Cardiac fibroblast (primary cell): ENCODE data around the gene UBTD1.
A peak's percentile ranks its signal among the peaks of the same experiment; 100 is the strongest.

Experiments used
- DNase-seq, 2 donors: peaks; one replicate each; pipeline versions ENCODE4 v3.0.0 to v3.0.0-alpha.2; 2010; ENCODE audit warnings: low read depth in 2 of 2
- H3K4me3 ChIP-seq, 2 donors: replicated peaks in 1 of 2; 1 replicate in 1 of 2; 2 replicates in 1 of 2; pipeline ENCODE4 v1.5.1; 2011; ENCODE audit warnings: low read depth in 2 of 2, low read length in 2 of 2, mild to moderate bottlenecking in 2 of 2, moderate library complexity in 1 of 2
- TF ChIP-seq, protein P1 (sequence below): IDR thresholded peaks from one replicate; pipeline ENCODE4 v1.5.1; 2011; ENCODE audit warnings: low read depth, mild to moderate bottlenecking, low read length, inconsistent platforms

Gene UBTD1

GRCh38 chr10:97498841-97499560 lies at the start of gene UBTD1:
UBTD1 (plus strand) TSS chr10:97498924; CDS start chr10:97499204, 280 bp downstream.
- TF ChIP-seq, protein P1, sequence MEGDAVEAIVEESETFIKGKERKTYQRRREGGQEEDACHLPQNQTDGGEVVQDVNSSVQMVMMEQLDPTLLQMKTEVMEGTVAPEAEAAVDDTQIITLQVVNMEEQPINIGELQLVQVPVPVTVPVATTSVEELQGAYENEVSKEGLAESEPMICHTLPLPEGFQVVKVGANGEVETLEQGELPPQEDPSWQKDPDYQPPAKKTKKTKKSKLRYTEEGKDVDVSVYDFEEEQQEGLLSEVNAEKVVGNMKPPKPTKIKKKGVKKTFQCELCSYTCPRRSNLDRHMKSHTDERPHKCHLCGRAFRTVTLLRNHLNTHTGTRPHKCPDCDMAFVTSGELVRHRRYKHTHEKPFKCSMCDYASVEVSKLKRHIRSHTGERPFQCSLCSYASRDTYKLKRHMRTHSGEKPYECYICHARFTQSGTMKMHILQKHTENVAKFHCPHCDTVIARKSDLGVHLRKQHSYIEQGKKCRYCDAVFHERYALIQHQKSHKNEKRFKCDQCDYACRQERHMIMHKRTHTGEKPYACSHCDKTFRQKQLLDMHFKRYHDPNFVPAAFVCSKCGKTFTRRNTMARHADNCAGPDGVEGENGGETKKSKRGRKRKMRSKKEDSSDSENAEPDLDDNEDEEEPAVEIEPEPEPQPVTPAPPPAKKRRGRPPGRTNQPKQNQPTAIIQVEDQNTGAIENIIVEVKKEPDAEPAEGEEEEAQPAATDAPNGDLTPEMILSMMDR = no peak
- peak; percentile 33 to 54 for DNase-seq
- H3K4me3 ChIP-seq = peak within 1 kb of the TSS; percentile 69 to 99

GRCh38 chr10:97450828-97451227 lies 47.9 kb upstream of the UBTD1 start:
- TF ChIP-seq, protein P1 = no peak
- DNase-seq = peak in 1 of 2 donors; percentile 29
- no peak overlapping the region for H3K4me3 ChIP-seq

GRCh38 chr10:97451605-97452004 lies 47.1 kb upstream of the UBTD1 start:
- TF ChIP-seq, protein P1 = no peak
- H3K4me3 ChIP-seq = no peak overlapping the region
- DNase-seq = no peak

- no peak overlapping the region for H3K4me3 ChIP-seq
- no peak for DNase-seq
- TF ChIP-seq, protein P1 = no peak
Observed at GRCh38 chr10:97452352-97452751, 46.4 kb upstream of the UBTD1 start.

DNA sequence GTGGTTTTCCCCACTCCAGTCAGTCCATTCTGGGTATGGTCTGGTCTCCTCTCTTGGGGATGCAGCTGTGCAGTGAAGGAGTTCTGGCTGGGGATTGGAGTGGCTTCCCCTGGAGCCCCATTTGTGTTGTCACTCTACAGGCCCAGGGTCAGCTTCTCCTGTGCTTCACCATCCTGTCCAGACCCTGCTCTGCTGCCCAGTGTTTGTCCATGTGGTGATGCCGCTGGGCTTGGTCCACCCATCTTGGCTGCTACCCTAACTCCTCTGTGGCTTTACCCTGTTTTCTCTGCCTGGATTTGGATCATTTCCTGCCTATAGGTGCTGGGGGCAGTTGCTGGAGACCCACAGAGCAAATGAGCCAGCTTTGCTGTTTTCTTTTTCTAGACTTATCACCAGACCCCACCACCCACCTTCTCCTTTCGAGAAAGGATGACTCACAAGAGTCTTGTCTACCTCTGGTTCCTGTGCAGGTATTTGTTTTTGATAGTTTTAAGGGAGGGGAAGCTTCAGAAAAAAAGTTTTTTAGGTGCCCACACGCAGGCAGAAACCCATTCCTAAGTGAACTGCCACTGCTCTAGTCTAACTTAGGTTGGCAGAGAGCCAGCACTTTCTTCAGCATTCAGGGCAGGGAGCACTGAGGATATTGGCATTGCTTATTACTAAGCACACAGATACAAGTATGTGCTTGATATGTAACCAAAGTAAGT lies 44.2 kb upstream of the UBTD1 start:
- peak; percentile 54 to 75 for DNase-seq
- TF ChIP-seq, protein P1 = no peak

DNA sequence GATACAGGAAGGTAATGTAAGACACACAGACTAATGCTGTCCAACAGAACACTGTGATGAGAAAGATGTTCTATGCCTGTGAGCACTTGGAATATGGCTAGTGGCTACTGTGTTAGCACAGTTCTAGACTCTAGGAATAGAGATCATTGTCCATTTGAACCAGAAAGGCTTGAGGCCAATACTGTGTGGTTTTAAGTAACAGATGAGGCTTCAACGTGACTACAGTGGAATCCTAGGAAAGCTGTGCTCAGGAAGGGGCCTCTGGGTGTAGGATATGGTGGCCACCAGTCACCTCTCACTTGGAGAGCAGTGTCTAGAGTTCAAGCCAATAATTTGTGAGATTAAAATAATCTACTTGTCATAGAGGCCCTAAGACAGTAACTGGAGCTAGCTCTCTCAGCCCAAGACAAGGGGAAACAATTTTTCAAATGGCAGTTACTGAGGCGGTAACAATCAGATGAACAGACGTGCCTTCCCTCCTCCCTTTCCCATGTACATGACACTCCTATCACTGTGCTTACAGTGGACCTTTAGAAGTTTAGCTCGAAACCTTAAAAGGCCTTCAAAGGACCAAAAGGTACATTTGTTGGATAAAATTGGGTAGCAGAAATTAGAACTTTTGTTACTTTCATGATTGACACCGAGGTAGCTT lies 42.6 kb upstream of the UBTD1 start:
- no peak for DNase-seq
- no peak overlapping the region for H3K4me3 ChIP-seq
- TF ChIP-seq, protein P1 = no peak

More for the DNA sequence above, 44.2 kb upstream of the UBTD1 start:
- H3K4me3 ChIP-seq = no peak overlapping the region
